Measurements from ENCODE around the gene ANKMY1.

ANKMY1 gene

GRCh38 chr2:240464514-240465241, 93.1 kb downstream of the ANKMY1 start:
- no peak for TF ChIP-seq CTCF (IDR thresholded peaks at IDR 0.05; ENCODE audit: control insufficient read depth, extremely low read depth, insufficient read depth)
- no peak for DNase-seq (ENCODE audit: low read depth)
- H3K4me3 ChIP-seq (ENCODE audit: low read depth, low read length): no peak overlapping the region

- TF ChIP-seq CTCF (IDR thresholded peaks at IDR 0.05; ENCODE audit: control insufficient read depth, extremely low read depth, insufficient read depth): no peak
- no peak overlapping the region for H3K4me3 ChIP-seq (ENCODE audit: low read depth, low read length)
- no peak for DNase-seq (ENCODE audit: low read depth)
Measured at GRCh38 chr2:240463866-240464481, 93.8 kb downstream of the ANKMY1 start.

GRCh38 chr2:240463274-240463865, 94.4 kb downstream of the ANKMY1 start:
- DNase-seq (ENCODE audit: low read depth): no peak
- no peak for TF ChIP-seq CTCF (IDR thresholded peaks at IDR 0.05; ENCODE audit: control insufficient read depth, extremely low read depth, insufficient read depth)
- no peak overlapping the region for H3K4me3 ChIP-seq (ENCODE audit: low read depth, low read length)

GRCh38 chr2:240462707-240463273, 95.0 kb downstream of the ANKMY1 start:
- no peak overlapping the region for H3K4me3 ChIP-seq (ENCODE audit: low read depth, low read length)
- no peak for TF ChIP-seq CTCF (IDR thresholded peaks at IDR 0.05; ENCODE audit: control insufficient read depth, extremely low read depth, insufficient read depth)
- no peak for DNase-seq (ENCODE audit: low read depth)

- H3K4me3 ChIP-seq (ENCODE audit: low read depth, low read length): no peak overlapping the region
- DNase-seq (ENCODE audit: low read depth): no peak
- no peak for TF ChIP-seq CTCF (IDR thresholded peaks at IDR 0.05; ENCODE audit: control insufficient read depth, extremely low read depth, insufficient read depth)
Measured at GRCh38 chr2:240462073-240462706, 95.6 kb downstream of the ANKMY1 start.

GRCh38 chr2:240461471-240462072, 96.2 kb downstream of the ANKMY1 start:
- DNase-seq (ENCODE audit: low read depth): no peak
- no peak for TF ChIP-seq CTCF (IDR thresholded peaks at IDR 0.05; ENCODE audit: control insufficient read depth, extremely low read depth, insufficient read depth)

More at GRCh38 chr2:240461471-240462072, 96.2 kb downstream of the ANKMY1 start:
- no peak overlapping the region for H3K4me3 ChIP-seq (ENCODE audit: low read depth, low read length)
